ENCODE results near the gene ACTN4. TPM values are rescaled to one million over a fixed set of nuclear protein-coding genes. Genes with fewer than 3 reads are reported as not detected.

Gene ACTN4
- total and polyA plus RNA-seq, 10 of the 15 experiments (the other 5 are each of a cell fraction or from before 2014, with no cell fraction given): 2.4 to 293 (median 72.5) TPM

DNA sequence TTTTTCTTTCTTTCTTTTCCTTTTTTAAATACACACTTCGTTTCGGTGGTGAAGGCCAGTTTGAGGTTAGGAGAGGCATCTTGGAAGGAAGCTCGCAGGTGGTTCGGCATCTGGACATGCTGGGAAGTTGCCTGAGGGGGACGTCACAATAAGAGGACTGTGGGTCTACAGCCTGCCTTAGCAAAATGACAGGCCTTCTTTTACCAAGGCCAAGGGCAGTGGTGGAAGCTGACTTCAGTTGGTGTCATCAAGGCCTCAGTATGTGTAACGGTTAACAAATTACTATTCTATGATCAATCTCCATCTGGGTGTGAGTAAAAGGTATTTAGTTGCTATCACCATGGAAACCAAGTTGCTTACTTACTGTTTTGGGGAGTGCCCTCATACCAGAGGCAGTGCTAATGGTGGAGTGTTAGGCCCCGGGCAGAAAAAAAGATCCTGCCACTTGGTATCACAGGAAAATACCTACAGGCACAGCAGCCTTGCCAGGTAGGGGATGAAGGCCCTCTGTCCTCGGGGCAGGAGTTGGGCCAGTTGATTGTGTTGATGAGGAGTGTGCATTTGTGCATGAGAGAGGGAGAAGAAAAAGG is 10.3 kb downstream of the ACTN4 start:
- RAD21 ChIA-PET (ENCODE audit: unreplicated experiment): no interaction called here
- in situ Hi-C loops (cut with MboI): no loop called here
- no TSS peak for BruUV-seq (replicated peaks)
- TF ChIP-seq SUZ12 (IDR thresholded peaks at IDR 0.05; ENCODE audit: unreplicated experiment): no peak
- TF ChIP-seq STAT1 (conservative IDR thresholded peaks at IDR 0.05): no peak
- TF ChIP-seq, protein P1, sequence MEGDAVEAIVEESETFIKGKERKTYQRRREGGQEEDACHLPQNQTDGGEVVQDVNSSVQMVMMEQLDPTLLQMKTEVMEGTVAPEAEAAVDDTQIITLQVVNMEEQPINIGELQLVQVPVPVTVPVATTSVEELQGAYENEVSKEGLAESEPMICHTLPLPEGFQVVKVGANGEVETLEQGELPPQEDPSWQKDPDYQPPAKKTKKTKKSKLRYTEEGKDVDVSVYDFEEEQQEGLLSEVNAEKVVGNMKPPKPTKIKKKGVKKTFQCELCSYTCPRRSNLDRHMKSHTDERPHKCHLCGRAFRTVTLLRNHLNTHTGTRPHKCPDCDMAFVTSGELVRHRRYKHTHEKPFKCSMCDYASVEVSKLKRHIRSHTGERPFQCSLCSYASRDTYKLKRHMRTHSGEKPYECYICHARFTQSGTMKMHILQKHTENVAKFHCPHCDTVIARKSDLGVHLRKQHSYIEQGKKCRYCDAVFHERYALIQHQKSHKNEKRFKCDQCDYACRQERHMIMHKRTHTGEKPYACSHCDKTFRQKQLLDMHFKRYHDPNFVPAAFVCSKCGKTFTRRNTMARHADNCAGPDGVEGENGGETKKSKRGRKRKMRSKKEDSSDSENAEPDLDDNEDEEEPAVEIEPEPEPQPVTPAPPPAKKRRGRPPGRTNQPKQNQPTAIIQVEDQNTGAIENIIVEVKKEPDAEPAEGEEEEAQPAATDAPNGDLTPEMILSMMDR (IDR thresholded peaks at IDR 0.05 in 2 of 3, conservative IDR thresholded peaks at IDR 0.05 in 1 of 3; ENCODE audit: control insufficient read depth in 2 of 3, extremely low read depth in 1 of 3, insufficient read depth in 1 of 3, low read depth in 3 of 3, low read length in 3 of 3): no peak
- no peak for TF ChIP-seq ZSCAN29 (IDR thresholded peaks at IDR 0.05)
- TF ChIP-seq BHLHE40 (IDR thresholded peaks at IDR 0.05; ENCODE audit: borderline replicate concordance in 1 of 2, low read depth in 2 of 2, low read length in 1 of 2): no peak
- TF ChIP-seq HDAC6 (IDR thresholded peaks at IDR 0.05; ENCODE audit: unreplicated experiment): no peak
- no peak for TF ChIP-seq NFIC (IDR thresholded peaks at IDR 0.05; ENCODE audit: low read depth, low read length)
- TF ChIP-seq, protein P2, sequence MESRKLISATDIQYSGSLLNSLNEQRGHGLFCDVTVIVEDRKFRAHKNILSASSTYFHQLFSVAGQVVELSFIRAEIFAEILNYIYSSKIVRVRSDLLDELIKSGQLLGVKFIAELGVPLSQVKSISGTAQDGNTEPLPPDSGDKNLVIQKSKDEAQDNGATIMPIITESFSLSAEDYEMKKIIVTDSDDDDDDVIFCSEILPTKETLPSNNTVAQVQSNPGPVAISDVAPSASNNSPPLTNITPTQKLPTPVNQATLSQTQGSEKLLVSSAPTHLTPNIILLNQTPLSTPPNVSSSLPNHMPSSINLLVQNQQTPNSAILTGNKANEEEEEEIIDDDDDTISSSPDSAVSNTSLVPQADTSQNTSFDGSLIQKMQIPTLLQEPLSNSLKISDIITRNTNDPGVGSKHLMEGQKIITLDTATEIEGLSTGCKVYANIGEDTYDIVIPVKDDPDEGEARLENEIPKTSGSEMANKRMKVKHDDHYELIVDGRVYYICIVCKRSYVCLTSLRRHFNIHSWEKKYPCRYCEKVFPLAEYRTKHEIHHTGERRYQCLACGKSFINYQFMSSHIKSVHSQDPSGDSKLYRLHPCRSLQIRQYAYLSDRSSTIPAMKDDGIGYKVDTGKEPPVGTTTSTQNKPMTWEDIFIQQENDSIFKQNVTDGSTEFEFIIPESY (IDR thresholded peaks at IDR 0.05): no peak
- TF ChIP-seq, protein P3, sequence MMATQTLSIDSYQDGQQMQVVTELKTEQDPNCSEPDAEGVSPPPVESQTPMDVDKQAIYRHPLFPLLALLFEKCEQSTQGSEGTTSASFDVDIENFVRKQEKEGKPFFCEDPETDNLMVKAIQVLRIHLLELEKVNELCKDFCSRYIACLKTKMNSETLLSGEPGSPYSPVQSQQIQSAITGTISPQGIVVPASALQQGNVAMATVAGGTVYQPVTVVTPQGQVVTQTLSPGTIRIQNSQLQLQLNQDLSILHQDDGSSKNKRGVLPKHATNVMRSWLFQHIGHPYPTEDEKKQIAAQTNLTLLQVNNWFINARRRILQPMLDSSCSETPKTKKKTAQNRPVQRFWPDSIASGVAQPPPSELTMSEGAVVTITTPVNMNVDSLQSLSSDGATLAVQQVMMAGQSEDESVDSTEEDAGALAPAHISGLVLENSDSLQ (IDR thresholded peaks at IDR 0.05): no peak
- TF ChIP-seq SMARCA5 (IDR thresholded peaks at IDR 0.05): no peak
- TF ChIP-seq LARP7 (IDR thresholded peaks at IDR 0.05): no peak
- TF ChIP-seq, protein P4, sequence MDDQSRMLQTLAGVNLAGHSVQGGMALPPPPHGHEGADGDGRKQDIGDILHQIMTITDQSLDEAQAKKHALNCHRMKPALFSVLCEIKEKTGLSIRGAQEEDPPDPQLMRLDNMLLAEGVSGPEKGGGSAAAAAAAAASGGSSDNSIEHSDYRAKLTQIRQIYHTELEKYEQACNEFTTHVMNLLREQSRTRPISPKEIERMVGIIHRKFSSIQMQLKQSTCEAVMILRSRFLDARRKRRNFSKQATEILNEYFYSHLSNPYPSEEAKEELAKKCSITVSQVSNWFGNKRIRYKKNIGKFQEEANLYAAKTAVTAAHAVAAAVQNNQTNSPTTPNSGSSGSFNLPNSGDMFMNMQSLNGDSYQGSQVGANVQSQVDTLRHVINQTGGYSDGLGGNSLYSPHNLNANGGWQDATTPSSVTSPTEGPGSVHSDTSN (IDR thresholded peaks at IDR 0.05; ENCODE audit: insufficient replicate concordance, low read depth, low read length): no peak

More for the DNA sequence above, 10.3 kb downstream of the ACTN4 start:
- Histone ChIP-seq H3K27ac (ENCODE audit: control insufficient read depth, insufficient read depth) (no peak overlapping the region), H3K4me1 (ENCODE audit: control insufficient read depth, insufficient read depth, low read length) (peaks cover 29% of the 10 kb centered on the region), H3K4me2 (ENCODE audit: control insufficient read depth, insufficient read depth) (no peak overlapping the region), H3K9ac (ENCODE audit: control insufficient read depth, insufficient read depth, low read length) (no peak overlapping the region), H3K79me2 (ENCODE audit: control insufficient read depth, insufficient read depth, low read length) (peaks cover 83% of the 10 kb centered on the region), H4K20me1 (ENCODE audit: control insufficient read depth, insufficient read depth) (no peaks in the 10 kb centered on the region; the same call in 1 of the 2 replicates), H3K9me3 (replicated peaks; ENCODE audit: control insufficient read depth, insufficient read depth, low read length) (no peaks in the 10 kb centered on the region), H3K36me3 (ENCODE audit: control insufficient read depth in 2 of 2, insufficient read depth in 2 of 2, low read length in 1 of 2) (peaks cover 4 to 9% of the 10 kb centered on the region in 2 experiments; a peak in 2 of 4 replicates), H2AFZ (ENCODE audit: control insufficient read depth, low read depth, low read length) (no peak overlapping the region), H3K4me3 (no peak overlapping the region), H3K27me3 (replicated peaks in 1 of 2; ENCODE audit: control insufficient read depth in 2 of 2, insufficient read depth in 2 of 2, low read length in 1 of 2) (no peaks in the 10 kb centered on the region)
- ChIA-PET CTCF (interaction anchor here (1.3 to 1.5 kb wide), 2 partner anchors 113 to 273 kb away, joined by 3 to 4 read pairs; partner anchors contain the start of genes MRPS12 and SARS2), POLR2A (interaction anchor here (1.6 kb wide), 1 partner anchor 17 kb away, joined by 4 read pairs; no protein-coding TSS in a partner anchor), SMC1A (ENCODE audit: uncharacterized antibody, unreplicated experiment) (interaction anchor here (1.1 to 1.9 kb wide), 2 partner anchors 9 to 205 kb away, joined by 3 to 7 read pairs; no protein-coding TSS in a partner anchor)
- intact Hi-C loops (cut with micrococcal nuclease; ENCODE audit: unreplicated experiment): no loop called here
- 52% methylated on average over 8 of the region's 8 CpGs for WGBS (ENCODE audit: insufficient coverage, insufficient replicate concordance, low lambda C conversion rate, missing lambda C conversion rate)
- no peak for DNase-seq (ENCODE audit: low read depth, low spot score)
- no peak for FAIRE-seq
- peak; percentile 45 for ATAC-seq

Measured in GM12878 (cell line).